MG63 (cell line): ENCODE results near the gene FAF2. TPM values are rescaled to one million over a fixed set of nuclear protein-coding genes. Genes with fewer than 3 reads are reported as not detected.
"Not testable (repeated sequence)": the region's sequence is repeated elsewhere in the genome, so short reads cannot be mapped to it uniquely, and the experiment has no call there.

Source experiments
- DNase-seq: peaks from one replicate; pipeline ENCODE4 v3.0.0-alpha.2; 2020
- H3K27me3 ChIP-seq: fragments of 250-450 bp; sonication (Bioruptor Pico); 2 replicates; pipeline ENCODE4 v1.5.1; 2020; ENCODE audit warnings: mild to moderate bottlenecking, moderate library complexity
- H3K36me3 ChIP-seq: fragments of 250-450 bp; sonication (Bioruptor Pico); 2 replicates; pipeline ENCODE4 v1.5.1; 2020; ENCODE audit warnings: mild to moderate bottlenecking, moderate library complexity
- H3K4me3 ChIP-seq: fragments of 250-450 bp; sonication (Bioruptor Pico); 2 replicates; pipeline ENCODE4 v1.5.1; 2020; ENCODE audit warnings: mild to moderate bottlenecking, moderate library complexity
- H3K9me3 ChIP-seq: fragments of 250-450 bp; sonication (Bioruptor Pico); 2 replicates; pipeline ENCODE4 v1.5.1; 2020; ENCODE audit warnings: mild to moderate bottlenecking, moderate library complexity
- total RNA-seq: library from RNA; depleted of rRNA; stranded (reverse); fragments of >200 nt; shearing (Covaris generic); gene quantifications from 2 replicates; pipeline ENCODE4 v1.2.3, GENCODE V29; 2014; ENCODE audit warnings: low replicate concordance

The FAF2 gene
- total RNA-seq, 1 experiment from 2014 or later = 49.4 TPM

DNA sequence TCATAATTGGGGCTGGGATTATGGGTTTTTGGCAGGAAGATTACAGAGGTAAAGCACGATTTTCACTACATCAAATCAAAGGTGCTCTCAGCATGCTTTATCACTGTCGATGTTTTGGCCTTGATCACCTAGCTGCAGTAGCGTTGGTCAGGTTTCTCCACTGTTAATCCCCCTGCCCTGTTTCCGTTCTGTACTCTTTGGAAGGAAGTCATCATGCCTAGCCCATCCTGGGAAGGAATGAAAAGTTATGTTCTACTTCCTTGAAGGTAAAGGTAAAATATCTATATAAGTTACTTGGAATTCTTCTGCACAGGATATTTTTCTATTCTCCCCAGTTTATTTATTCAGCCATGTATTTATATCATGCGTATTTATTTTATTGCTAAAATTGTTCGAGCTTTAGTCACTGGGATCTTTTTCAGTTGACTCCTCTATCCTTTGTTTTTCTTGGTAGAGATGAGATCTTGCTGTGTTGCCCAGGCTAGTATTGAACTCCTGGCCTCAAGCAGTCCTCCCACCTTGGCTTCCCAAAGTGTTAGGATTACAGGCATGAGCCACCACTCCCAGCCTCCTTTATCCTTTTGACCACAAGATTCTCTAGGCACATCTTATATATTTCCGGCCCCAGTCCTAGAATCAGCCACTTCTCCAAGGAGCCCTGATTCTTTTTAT is 25.3 kb downstream of the FAF2 start:
- Histone ChIP-seq H3K9me3 (peaks cover 4% of the 10 kb centered on the region; the same call in 1 of the 2 replicates), H3K36me3 (peaks cover 68% of the 10 kb centered on the region), H3K27me3 (no peaks in the 10 kb centered on the region), H3K4me3 (no peak overlapping the region)
- DNase-seq = peak; percentile 76

DNA sequence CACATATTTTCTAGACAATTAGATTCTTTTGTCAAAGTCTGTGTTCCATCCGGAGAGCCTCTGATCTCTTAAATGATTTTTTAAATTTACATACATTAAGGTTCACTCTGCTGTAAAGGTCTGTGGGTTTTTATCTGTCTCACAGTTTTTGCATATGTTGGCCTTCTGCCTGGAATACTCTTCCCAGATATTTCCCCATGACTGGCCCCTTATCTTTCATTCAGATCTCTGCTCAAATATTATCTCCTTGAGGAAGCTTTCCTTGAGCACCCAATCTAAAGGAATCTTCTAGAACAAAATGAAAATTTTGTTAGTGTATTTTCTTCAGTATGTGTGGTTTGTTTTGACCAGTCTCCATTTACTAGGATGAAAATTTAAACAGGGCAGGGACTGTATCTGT is 26.3 kb downstream of the FAF2 start:
- Histone ChIP-seq H3K36me3 (peaks cover 78% of the 10 kb centered on the region), H3K4me3 (no peak overlapping the region), H3K27me3 (no peaks in the 10 kb centered on the region), H3K9me3 (peaks cover 4% of the 10 kb centered on the region; the same call in 1 of the 2 replicates)
- no peak for DNase-seq

DNA sequence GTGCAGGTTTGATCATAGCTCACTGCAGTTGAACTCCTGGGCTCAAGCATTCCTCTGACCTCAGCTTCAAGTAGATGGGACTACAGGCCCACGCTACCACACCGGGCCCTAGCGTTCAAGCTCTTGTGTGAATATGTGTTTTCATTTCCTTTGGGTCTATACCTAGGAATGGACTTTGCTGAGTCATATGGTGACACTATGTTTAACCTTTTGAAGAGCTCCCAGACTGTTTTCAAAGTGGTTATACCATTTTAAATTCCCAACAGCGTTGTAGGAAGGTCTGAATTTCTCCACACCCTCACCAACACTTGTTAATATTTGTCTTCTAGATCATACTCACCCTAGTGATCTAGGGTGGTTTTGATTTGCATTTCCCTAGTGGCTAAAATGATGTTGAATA is 33.5 kb downstream of the FAF2 start:
- no peak for DNase-seq
- no peaks in the 10 kb centered on the region for H3K9me3 ChIP-seq
- H3K27me3 ChIP-seq = no peaks in the 10 kb centered on the region
- peaks cover 81% of the 10 kb centered on the region for H3K36me3 ChIP-seq
- H3K4me3 ChIP-seq = no peak overlapping the region

DNA sequence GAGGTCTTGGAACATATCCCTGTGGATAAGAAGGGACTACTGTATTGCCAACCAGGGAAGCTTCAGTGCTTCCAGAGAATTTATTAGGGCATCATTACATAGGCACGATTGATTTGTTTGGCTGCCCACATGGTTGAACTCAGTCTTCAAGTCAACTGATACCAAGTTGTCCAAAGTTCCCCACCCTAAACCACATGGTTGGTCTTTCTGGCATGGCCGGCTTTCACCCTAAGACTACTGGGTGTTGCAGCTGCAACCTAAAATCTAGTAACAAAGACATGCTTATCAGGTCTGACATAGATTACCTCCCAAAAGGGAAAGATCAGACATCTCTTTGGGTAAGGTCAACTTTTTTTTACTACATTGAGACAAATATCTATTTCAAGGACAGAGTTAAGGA is 37.0 kb downstream of the FAF2 start:
- no peak for DNase-seq
- Histone ChIP-seq H3K4me3 (no peak overlapping the region), H3K36me3 (peaks cover 92% of the 10 kb centered on the region), H3K27me3 (no peaks in the 10 kb centered on the region), H3K9me3 (no peaks in the 10 kb centered on the region)

DNA sequence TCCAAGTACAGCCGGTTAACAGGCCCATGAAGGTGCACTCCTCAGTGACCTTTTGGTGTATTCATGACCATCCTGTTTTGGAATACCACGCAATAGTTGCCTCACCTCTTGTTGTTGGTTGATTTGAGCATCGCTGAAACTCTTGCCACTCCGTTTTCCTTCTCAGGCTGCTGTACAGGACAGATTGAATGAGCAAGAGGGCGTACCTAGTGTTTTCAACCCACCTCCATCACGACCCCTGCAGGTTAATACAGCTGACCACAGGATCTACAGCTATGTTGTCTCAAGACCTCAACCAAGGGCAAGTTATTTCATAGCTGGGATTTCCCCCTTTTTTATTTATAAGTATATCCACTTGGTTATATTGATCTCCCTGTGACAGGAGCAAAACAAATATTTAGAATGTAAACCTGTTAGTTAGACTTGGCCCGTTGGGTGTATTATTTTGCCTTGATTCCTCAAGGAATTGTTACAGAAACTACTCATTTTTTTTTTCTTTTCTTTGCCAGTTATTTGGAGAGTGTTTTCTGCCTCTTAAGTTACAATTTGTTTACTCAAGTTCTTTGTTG is 38.1 kb downstream of the FAF2 start:
- H3K36me3 ChIP-seq = peaks cover 93% of the 10 kb centered on the region
- no peak for DNase-seq
- no peaks in the 10 kb centered on the region for H3K9me3 ChIP-seq
- no peak overlapping the region for H3K4me3 ChIP-seq
- no peaks in the 10 kb centered on the region for H3K27me3 ChIP-seq

DNA sequence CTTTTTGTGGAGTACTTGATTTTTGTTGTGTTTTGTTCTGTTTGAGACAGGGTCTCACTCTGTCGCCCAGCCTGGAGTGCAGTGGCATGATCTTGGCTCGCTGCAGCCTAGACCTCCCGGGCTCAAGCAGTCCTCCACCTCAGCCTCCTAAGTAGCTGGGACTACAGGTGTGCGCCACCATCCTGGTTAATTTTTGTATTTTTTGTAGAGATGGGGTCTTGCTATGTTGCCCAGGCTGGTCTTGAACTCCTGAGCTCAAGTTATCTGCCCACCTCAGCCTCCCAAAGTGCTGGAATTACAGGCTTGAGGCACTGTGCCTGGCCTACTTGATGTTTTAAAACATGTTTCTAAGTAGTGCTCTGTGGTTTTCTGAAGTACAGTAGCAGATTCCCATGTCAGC is 39.0 kb downstream of the FAF2 start:
- H3K36me3 ChIP-seq = peaks cover 93% of the 10 kb centered on the region
- not testable (repeated sequence) for DNase-seq, H3K27me3 ChIP-seq, H3K9me3 ChIP-seq, H3K4me3 ChIP-seq

DNA sequence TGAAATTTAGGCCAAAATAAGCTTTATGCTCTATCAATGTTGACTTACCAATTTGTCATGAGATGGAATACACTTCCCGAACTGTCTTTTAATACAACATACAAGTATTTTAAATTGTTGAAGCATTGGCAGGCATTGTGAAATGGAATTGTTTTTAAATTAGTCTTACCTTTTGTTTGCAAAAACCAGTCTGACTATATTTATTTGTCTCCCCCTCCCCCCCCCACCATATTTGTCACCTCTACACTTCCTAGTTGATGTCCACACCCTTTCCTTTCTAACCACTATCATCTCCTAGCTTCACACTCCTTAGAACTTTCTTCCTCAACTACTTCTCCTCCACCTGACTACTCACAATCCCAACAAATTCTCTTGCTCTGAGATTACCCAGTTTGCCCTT is 40.9 kb downstream of the FAF2 start:
- Histone ChIP-seq H3K9me3 (no peaks in the 10 kb centered on the region), H3K27me3 (no peaks in the 10 kb centered on the region), H3K4me3 (no peak overlapping the region), H3K36me3 (peaks cover 95% of the 10 kb centered on the region)
- DNase-seq = no peak

DNA sequence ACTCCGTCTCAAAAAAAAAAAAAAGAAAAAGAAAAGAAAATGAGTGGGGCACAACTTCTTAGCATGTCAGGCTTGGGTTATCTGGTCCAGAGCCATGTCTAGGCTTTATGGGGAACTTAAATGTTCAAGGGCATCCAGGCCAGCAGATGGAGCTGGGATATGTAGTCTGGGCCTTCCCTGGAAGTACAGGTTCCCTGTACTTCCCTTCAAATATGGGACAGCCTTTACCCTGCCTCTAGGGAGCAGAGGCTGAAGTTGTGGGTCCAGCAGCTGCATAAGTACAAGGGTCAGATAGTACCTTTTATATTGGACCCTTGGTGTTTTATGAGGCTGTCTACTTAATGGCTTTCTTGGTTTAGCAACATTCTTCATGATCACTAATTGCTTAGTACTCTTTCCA is 42.1 kb downstream of the FAF2 start:
- peak; percentile 12 for DNase-seq
- no peak overlapping the region for H3K4me3 ChIP-seq
- H3K9me3 ChIP-seq = no peaks in the 10 kb centered on the region
- peaks cover 96% of the 10 kb centered on the region for H3K36me3 ChIP-seq
- H3K27me3 ChIP-seq = no peaks in the 10 kb centered on the region

DNA sequence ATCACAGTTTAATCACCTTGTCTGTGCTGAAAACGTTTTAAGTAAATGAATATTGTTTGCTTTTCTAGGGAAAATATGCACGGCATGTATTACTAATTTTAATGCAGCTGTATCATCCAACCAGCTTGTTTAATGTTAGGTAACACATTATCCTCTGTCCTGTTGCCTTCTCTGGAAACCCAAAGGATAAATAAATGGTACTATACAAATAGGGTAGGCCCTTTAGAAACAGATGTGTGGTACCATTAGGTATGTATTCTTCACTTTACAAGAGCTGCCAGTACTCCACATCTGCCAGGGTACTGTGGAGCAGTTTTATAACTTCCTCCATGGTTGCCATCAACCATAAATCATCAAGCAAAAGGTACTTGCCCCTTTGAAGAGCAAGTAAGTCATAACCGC is 42.9 kb downstream of the FAF2 start:
- Histone ChIP-seq H3K9me3 (no peaks in the 10 kb centered on the region), H3K4me3 (no peak overlapping the region), H3K27me3 (no peaks in the 10 kb centered on the region), H3K36me3 (peaks cover 94% of the 10 kb centered on the region)
- DNase-seq = no peak

DNA sequence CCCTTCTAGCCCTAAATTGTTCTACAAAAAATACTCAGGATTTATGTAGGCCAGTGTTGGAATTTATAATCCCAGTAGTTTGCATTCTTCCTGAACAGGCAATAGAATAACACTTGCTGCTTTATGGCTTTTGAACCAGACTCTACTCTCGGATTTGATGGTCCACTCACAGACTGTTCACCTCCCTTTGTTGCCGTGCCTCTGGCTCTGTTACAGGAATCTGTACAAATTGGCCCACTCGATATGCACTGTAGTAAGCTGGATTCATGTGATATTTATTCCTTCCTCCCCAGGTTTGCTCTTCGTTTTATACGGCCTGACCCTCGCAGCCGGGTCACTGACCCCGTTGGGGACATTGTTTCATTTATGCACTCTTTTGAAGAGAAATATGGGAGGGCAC is 43.7 kb downstream of the FAF2 start:
- no peaks in the 10 kb centered on the region for H3K27me3 ChIP-seq
- no peak overlapping the region for H3K4me3 ChIP-seq
- DNase-seq = no peak
- H3K36me3 ChIP-seq = peaks cover 94% of the 10 kb centered on the region
- no peaks in the 10 kb centered on the region for H3K9me3 ChIP-seq

DNA sequence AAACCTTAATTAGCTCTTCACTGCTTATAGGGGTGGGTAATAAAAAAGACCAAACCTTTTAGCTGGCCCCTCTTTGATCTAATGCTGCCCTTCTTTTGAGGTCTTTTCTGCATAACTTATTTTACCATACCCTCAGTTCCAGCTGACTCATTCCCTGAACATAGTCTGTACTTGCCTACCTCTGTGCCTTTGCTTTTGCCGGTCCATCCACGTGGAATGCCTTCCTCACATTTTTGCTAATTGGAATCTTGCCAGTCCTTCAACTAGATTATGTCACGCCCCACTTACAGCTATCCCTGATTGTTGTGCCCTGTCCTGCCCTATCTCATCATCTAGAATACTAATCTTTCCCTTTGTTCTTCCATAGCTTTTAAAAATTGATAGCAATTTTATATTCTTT is 44.2 kb downstream of the FAF2 start:
- Histone ChIP-seq H3K4me3 (no peak overlapping the region), H3K9me3 (no peaks in the 10 kb centered on the region), H3K36me3 (peaks cover 94% of the 10 kb centered on the region), H3K27me3 (no peaks in the 10 kb centered on the region)
- no peak for DNase-seq

DNA sequence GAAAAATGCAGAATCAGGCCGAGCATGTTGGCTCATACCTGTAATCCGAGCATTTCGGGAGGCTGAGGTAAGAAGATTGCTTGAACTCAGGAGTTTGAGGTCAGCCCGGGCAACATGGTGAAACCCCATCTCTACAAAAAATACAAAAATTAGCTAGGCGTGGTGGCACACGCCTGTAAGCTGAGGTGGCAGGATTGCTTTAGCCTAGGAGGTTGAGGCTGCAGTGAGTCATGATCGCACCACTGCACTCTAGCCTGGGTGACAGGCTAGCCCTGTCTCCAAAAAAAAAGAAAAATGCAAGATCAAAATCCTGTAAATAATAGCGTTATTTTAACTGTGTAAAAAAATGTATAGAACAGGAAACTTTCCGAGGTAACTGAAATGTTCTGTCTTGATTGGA is 49.7 kb downstream of the FAF2 start:
- H3K36me3 ChIP-seq = peaks cover 96% of the 10 kb centered on the region
- peak; percentile 61 for DNase-seq
- no peaks in the 10 kb centered on the region for H3K9me3 ChIP-seq
- H3K27me3 ChIP-seq = no peaks in the 10 kb centered on the region
- H3K4me3 ChIP-seq = no peak overlapping the region

DNA sequence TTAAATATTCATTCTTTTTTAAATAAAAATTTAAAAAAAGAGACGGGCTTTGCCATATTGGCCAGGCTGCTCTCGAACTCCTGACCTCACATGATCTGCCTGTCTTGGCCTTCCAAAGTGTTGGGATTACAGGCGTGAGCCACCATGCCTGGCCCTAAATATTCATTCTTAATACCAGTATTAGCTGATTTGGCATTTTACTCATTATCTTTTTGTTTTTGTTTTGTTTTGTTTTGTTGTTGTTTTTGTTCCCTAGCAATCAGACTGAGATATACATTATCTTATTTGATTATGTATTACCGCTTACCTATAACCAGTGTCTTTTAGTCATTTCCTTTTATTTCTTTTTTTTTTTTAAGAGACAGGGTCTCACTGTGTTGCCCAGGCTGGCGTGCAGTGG is 51.1 kb downstream of the FAF2 start:
- peaks cover 95% of the 10 kb centered on the region for H3K36me3 ChIP-seq

DNA sequence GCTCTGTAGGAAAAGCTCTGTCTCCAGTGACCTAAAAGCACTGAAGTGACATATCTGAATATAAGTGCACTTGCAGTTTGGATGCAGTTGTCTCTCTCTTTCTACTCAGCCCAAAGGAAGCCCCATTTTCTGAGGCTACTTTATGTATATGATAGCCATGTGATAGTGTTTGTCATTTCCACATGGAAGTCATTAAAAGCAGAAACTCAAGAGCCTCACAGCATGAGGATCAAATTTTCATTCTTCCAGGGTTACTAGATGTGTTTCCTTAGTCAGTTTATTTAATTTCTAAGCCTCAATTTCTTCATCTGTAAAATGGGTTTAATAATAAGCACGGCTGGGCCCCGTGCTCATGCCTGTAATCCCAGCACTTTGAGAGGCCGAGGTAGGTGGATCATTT is 52.3 kb downstream of the FAF2 start:
- Histone ChIP-seq H3K27me3 (no peaks in the 10 kb centered on the region), H3K4me3 (no peak overlapping the region), H3K9me3 (no peaks in the 10 kb centered on the region), H3K36me3 (peaks cover 94% of the 10 kb centered on the region)
- DNase-seq = no peak

More for the DNA sequence above, 51.1 kb downstream of the FAF2 start:
- no peak for DNase-seq
- Histone ChIP-seq H3K9me3 (no peaks in the 10 kb centered on the region), H3K4me3 (no peak overlapping the region), H3K27me3 (no peaks in the 10 kb centered on the region)

DNA sequence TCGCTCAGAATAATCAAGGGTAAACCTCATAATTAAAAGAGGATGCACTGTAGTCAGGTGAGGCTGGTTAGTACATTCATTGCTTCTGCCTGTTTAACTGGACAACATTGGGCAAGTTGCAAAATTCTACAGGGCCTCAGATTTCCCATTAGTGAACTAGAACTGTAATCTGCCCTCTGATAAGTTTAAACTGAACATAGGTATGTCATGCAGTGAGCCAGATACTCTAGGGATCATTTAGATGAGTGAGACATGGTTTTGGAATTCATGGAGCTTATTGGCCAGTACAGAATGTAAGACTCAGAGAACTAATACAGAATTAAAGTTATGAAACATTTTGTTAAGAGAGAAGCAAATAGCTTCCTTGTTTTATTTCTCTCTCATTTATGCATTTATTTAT is 53.1 kb downstream of the FAF2 start:
- Histone ChIP-seq H3K27me3 (no peaks in the 10 kb centered on the region), H3K9me3 (no peaks in the 10 kb centered on the region), H3K4me3 (no peak overlapping the region), H3K36me3 (peaks cover 92% of the 10 kb centered on the region)
- DNase-seq = no peak

DNA sequence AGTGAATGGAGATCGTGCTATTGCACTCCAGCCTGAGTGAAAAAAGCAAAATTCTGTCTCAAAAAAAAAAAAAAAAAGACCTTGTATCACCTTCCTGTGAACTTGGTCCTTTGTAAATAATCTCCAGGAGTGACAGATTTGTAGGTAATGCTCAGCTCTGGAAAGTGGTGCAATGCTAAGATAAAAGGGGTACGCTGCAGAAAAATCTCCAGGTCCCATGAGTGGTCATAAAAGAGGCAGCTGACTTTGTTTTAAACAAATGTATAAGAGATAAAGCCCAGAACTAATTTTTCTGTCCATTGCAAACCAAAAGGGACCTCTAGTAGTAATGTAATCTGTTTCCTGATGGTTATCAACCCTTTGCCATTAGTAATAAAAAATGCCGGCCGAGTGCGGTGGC is 55.3 kb downstream of the FAF2 start:
- Histone ChIP-seq H3K4me3 (no peak overlapping the region), H3K36me3 (peaks cover 92% of the 10 kb centered on the region), H3K9me3 (no peaks in the 10 kb centered on the region), H3K27me3 (no peaks in the 10 kb centered on the region)
- no peak for DNase-seq

DNA sequence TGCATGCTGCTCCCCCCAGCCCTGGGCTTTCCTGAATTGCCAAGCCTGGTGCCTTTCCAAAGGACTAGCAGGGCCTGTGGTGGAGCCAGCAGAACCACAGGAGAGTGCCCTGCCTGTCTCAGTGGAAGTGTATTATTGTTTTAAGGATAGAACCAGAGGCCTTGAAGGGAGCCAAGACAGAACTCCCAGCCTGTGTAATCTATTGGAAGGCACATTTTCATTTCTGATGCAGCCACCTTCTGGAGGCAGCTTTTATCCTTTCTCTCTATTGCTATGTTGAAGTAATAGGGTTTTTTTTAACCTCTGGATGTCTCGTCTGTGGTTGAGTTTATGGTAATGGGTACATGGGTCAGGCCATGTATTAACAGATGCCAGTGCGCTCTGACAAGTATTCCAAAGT is 59.7 kb downstream of the FAF2 start:
- H3K4me3 ChIP-seq = no peak overlapping the region
- DNase-seq = no peak
- no peaks in the 10 kb centered on the region for H3K27me3 ChIP-seq
- peaks cover 71% of the 10 kb centered on the region for H3K36me3 ChIP-seq
- no peaks in the 10 kb centered on the region for H3K9me3 ChIP-seq

DNA sequence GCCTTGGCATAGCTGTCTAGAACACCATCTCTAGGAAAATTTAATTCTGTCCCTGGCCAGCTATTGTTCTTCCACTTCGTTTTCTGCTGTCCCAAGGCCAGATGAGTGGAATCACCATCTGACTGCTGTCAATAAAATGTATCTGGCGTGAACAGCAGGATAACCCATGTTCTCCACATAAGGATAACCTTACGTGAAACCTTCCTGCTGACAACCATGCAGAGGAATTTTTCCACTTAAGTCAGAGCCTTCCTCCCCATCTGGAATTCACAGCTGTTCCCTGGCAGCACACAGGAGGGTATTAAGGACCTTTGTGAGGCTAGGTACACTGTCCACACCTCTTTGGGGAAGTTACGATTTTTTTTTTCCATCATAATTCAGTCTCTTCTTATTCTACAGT is 60.4 kb downstream of the FAF2 start:
- no peak for DNase-seq
- Histone ChIP-seq H3K27me3 (no peaks in the 10 kb centered on the region), H3K9me3 (no peaks in the 10 kb centered on the region), H3K36me3 (peaks cover 64% of the 10 kb centered on the region), H3K4me3 (no peak overlapping the region)
